ENCODE results near the gene ICA1.

Gene ICA1

DNA sequence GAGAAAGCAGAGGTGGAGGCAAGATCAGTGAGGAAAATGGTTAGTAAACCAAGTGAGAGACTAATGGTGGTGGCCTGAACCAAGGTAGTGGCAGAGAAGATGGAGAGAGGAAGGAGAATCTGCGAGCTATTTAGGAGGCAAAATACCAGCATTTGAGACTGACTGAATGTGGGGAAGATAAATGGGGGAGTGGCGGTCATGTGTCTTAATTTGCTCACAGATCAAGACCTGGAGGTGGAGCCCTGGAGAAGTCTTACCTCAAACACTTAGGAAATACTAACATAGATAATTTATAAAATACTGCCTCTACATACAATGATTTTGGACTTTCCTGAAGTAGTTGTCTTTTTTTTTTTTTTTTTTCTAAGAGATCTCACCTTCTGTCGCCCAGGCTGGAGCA is 34.7 kb downstream of the ICA1 start:
- DNase-seq (ENCODE audit: low spot score), result no peak

DNA sequence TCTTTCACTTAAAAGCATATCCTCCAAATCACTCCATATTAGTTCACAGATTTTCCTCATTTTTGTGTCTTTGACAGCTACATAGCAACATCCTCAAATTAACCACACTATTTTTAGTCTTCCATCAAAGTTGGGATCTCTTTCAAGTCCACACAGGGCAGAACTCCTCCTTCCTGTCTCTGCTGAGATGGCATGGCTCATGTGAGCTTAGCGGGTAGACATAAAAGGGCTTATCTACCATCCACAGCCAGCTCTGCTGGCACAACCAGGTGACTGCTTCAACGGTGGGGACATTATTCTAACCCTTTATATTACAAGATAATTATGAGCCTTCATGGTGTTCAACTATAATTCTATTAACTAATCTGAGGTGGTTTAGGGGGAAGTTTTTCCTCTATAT is 35.5 kb downstream of the ICA1 start:
- DNase-seq (ENCODE audit: low spot score), result no peak

DNA sequence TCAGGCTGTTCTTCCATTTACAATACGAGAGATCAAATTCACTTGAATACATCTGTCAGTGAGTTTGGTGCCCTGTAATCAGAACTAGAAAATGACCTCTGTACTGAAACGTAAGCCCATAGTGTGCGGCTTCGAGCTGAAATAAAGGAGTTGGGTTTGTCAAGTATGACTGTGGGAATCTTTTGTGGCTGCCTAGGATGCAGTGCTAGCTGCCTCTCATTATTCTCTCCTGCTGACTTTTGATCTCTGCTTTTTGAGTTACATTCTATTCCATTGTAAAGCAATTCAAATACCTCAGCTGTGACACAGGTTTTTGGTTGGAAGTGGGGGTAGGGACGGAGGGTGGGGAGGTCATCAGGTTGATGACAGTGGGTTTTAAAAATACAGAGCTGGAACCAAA is 40.4 kb downstream of the ICA1 start:
- DNase-seq (ENCODE audit: low spot score), result no peak

DNA sequence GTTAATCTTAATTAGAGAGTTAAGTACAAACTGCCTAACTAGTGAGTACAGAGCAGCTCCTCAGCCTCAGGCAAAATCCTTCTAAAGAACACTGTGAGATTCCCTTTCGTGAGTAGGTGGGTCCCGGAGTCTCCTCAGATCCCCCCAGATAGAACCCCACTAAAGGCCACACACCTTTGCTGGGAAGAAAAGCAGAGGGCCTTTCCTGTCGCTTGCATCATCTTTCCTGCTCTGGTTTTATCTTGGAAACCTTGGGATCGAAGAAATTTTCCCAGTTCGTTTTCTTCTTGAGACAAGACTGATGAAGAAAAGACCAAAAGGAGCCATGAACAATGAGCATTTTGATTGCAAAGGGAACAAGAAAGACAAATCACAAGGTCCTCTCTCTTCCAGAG is 40.9 kb downstream of the ICA1 start:
- DNase-seq (ENCODE audit: low spot score), result no peak

DNA sequence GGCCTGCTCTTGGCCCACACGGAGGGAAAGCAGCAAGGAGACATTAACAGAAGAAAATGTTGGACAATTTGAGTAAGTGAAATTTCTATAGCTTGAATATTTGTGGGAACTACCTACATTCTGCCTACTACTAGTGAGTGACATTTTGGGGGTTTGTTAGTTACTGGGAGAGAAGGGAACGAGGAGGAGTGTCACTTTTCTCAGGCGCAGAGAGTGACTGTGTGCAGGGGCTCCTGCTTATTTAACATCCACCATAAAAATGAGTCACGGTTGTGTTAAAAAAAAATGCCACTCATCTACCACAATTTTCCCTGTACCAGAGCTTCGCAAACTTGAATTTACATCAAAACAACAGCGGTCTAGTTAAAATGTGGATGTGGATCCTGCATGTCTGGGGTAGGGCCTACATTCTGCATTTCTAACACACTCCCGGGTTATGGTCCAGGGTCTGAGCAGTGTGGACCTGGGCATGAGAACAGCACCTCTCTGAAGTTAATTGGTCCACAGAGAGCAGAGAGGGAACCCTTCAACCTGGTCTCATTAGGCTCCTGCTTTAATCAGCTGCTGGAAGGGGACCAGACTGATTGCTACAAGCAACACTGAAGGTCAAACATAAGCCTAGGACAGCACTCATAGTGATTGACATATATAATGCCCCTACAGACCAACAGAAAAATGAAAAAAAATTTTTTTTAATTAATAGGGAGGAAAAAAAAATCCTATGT is 41.4 kb downstream of the ICA1 start:
- no peak for DNase-seq (ENCODE audit: low spot score)

DNA sequence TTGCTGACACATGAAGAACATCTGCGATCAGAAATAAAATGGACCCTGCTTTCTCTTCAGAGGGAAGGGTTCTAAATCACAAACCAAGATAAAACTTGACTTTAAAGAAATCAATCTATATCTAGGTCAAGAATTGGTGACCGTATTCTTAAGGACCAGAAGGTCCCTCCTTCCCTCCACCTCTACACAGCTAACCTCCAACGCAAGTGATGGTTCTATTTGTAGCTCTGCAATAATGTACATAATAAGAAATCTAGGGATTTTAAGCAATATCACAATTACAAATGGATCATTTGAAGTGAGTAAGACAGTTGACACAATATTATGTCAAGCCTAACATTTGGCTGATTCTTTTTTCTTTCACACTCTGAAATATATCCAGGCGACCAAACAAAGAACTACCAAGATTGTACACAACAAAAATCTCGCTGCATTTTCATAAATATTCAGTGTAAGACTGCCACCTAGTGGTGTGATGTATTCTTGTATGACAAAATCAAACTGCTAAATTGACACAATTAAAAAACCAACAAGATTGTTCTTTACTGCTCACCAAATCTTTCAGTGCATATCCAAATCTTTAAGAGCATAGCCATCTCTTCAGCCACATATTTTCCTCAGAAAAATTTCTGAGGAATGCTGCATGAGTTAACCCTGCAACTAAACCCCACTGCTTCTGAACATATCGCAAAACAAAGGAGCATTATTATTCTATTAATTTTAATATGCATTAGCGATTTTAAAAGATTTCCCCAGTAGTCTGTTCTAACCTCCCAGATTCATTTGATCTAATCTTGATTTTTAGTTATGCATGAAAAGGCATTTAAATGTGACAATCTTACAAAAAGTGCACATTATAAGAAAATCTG is 44.5 kb downstream of the ICA1 start:
- no peak for DNase-seq (ENCODE audit: low spot score)

DNA sequence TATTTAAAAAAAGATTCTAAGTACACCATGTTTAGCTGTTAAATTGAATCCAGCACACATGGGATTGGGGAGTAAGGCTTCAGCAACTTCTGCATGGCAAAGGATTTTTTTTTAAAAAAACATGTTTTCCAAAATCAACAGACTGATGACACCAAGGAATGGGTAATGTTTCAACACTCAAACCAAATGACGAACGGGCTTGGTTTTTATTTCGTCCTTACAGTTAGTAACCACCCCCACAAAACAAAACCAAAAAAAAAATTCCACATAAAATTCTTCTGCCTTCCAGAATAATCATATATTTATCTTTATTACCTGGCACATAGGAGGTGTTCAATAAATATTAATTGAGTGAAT is 45.7 kb downstream of the ICA1 start:
- no peak for DNase-seq (ENCODE audit: low spot score)

DNA sequence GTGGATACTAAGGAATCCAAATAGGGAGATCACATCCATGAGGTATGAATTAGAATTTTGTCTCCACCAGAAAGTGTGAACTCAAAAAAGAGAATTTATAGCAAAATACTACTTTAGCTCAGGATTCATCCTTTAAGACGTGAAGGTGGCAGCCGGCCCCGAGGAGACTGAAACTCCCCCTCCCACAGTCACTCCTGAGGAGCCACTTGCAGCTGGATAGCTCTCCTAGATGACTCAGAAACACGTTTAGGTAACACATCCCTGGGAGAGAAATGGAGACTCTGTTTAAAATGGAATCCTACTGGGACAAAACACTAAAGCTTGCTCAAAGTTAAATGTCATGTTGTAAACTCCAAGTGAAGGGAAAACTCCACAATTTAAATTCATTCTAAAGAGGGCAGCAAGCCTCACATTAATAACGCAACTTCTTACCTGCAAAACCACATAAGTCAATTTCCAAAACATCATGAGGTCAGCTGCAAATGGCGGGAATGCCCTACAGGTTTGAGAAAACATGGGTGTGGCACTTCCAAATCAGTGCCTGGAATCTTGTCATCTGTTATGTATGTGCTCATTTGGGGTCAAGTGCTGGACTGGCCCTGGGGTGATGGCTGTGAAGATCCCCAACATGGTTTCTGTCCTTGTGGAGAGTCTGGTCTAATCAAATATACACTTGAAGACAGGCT is 46.2 kb downstream of the ICA1 start:
- DNase-seq (ENCODE audit: low spot score), result no peak

DNA sequence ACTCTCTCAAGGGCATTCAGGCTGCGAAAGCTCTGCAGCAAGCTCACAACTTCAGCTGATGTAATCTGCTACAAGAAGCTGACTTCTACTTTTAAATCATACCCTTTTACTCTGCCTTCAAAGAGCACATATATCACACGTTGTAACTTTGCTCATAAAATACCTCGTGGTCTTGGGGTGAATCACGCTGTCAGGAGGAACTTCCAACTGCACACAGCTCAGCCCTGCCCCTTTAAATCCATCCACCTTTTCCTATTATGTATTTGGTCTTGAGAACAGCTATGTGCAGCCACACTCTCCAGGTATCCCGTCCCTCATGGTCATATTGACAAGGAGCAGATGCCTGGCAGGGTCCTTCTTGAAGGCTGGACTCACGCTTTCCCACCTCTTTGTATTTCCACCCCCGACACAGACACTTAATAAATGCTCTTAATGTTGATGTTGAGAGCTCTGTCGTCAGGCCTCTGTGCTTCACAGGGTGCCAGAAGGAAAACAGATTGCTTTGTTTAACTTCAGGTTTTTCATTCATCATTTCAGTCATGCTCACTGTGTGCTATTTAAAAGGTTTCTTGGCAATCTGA is 47.6 kb downstream of the ICA1 start:
- DNase-seq (ENCODE audit: low spot score), result no peak

DNA sequence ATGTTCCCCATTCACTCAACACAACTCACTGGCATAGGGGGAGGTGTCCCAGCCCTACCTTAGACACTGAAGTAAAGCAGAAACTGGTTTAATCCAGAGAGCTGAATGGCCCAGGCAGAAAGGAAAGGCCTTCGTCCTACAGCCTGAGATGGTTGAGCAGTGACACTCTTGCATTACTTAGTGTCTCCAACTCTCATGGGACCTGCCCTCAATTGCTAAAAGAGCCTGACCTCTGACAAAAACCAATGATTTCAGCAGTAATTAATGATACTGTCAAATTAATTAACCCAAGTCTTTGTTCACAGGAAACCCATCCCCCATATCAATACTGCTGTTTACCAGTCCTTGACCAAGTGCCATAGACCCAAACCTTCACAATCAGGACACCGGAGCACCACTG is 48.6 kb downstream of the ICA1 start:
- DNase-seq (ENCODE audit: low spot score), result no peak

DNA sequence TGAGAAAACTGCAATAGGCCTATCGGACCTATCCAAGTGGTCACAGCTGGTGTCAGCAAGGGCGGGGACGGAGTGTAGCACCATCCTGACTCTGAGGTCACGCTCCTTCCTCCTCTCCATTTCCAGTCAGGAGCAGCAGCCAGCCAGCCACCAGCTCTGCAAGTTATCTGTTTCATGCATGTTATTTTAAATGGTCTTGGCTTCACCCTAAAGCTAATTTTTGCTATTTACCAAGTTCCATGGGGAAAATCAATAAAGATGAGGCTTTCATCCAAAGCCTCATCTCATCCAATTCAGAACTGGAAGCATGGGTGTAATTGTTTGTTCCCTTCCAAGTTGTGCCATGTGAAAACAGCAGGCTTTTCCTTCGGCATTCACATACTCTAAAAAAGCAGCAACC is 49.3 kb downstream of the ICA1 start:
- no peak for DNase-seq (ENCODE audit: low spot score)

DNA sequence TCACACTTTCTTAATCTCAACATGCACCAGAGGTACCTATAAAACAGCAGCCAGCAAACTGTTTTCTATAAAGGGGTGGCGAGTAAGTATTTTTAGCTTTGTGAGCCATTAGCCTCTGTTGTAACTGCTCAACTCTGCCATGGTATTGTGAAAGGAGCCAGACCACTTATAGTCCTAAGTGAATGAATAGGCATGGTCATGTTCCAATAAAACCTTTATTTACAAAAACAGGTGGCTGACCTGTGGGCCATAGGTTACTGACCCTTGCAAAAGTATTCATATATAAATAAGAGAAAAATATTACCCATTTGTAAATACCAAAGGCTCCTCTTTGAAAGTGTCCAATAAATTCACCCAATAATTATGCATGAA is 50.3 kb downstream of the ICA1 start:
- DNase-seq (ENCODE audit: low spot score), result no peak

DNA sequence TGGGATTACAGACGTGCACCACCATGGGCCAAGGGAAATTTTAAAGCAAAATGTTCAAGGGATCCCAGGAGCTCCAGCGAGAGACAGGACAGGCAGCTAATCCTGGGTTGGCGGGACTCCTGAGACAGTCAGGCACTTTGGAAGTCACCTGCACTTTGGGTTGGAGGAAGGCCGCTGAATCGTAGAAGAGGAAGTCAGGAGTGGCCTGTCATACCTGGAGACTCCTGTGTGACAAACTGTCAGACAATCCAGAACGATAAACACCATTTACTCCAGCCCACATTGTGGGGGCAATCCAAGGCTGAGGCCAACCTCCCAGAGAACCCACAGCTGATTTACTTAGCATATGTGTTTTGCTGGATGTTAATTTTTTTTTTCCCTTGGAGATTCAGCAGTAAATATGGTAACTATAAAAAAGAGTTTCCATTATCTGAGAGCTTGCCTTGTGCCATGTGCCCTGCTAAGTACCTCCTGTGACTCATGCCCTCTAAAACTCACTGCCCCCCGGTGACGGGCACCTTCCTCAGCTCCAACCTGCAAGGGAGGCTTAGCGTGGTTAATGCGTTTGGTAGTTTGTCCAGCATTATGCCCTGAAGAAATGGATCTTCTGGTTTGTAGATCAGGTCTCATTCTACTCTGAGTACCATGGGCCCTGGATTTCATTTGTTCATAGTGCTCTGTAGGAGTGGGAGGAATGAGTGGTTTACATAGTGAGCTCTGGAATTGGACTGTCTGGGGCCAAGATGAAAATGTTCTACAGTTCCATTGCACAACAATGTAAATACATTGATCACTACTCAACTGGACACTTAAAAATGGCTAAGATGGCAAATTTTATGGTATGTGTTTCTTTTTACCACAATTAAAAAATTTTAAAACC is 50.9 kb downstream of the ICA1 start:
- no peak for DNase-seq (ENCODE audit: low spot score)

DNA sequence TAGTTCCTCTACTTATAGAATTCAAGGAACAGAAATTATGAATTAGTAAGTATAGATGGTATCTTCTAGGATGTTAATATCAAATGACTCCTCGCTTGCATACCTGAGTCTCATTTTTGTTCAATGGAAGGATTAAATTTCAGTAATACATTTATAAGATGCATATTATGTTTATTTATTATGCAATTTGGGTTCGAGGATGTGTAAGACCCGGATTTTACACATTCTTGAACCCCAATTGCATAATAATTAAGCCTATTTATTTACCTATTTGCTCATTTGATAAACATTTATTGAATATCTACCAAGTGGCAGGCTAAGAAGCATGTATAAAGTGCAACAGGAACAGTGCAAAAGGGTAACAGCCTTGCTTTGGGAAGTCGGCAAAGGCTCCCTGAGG is 52.6 kb downstream of the ICA1 start:
- DNase-seq (ENCODE audit: low spot score), result no peak

DNA sequence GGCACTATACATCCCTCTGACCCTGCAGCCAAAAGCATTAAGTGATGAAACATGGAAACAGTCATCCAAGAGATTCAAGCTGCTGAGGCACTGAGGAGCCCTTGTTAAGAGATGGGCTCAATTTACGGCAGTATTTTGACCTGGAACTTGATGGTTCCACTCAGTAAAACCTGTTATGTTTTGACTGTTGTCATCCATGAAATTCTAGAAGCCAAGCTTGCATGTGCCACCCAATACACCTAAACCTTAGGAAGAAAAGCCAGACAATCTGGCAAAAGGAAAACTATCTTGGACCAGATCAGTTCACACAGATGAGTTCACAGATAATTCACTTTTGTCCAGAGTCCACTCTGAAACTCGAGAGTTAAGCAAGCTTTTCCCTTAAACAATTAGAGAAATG is 53.2 kb downstream of the ICA1 start:
- DNase-seq (ENCODE audit: low spot score), result no peak

DNA sequence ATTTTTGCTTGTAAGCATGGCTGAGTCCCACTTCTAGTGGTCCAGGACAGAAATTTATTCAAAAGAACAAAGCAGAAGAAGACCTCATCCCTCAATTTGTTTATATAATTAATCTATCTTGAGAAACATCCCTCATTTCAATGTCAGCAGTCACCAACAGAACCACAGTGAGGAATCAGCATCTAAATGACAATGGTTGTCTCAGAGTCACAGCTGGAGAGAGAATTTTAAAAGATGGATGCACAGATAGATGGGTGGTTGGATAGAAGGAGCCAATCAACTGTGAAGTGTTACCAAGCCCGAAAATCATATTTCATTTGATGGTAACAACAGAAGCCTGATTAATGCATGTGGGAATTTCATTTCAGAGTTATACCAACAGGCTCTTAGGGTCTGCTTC is 55.0 kb downstream of the ICA1 start:
- DNase-seq (ENCODE audit: low spot score), result no peak

DNA sequence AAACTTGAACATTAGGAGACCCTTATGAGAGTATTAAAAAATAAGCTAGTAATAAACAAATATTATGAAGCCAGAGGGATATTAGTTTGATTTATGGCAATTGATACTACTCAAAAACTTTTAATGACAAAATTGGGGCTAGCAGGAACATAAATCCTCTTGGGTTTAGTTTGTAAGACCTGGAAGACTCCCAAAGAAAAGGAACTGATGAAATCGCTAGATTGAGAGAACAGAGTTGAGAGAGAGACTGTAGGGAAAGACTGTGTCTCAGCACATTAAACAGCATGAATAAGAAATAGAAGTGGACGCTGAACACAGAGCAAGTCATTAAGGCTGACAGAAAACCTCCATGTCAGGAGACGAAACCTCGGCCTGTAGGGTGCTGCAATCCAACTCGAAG is 56.4 kb downstream of the ICA1 start:
- no peak for DNase-seq (ENCODE audit: low spot score)

DNA sequence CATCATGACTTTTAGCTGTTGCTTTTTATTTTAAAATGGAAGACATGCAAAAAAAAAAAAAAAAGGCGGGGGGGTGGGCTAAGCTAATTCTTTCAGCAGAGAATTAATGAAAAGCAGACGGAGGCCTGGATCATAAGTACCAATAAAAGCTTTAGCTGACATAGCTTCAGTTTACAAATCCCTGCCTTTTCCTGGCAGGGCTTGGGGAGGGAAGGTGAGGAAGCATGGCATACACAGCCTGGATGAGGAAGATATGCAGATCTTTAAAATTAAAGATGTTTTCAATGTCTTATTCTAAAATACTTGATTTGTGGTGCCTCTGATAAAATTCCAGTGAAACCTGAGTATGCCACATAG is 57.0 kb downstream of the ICA1 start:
- DNase-seq (ENCODE audit: low spot score), result no peak

DNA sequence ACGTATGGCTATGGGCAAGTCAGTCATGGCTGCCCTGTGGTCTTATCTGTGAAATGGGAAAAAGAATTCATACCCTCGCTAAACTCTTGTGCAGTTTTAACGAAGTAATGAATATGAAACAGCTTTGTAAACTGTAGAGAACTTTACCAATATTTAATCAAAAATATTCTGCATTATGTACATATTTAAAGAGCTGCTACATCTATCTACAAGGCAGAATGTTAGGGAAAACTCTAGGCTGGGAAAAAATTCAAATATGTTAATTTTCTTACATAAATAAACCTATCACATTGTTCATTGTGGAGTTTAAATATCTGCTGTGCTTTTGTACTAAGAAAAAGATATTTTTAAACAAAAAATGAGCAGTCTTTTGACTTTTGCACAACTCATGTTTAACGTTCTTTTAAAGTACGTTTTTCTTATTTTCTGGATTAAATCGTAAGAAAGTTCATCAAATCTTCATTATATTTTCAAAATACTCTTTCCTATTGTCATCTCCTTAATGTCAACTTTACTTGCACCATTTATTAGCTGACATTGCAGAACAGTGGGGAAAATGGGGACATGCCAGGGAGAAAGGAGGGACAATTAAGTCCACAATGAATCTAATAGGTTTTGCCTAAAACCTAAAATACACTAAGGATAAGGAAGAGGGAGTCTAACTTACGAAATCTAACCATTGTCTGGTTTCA is 57.5 kb downstream of the ICA1 start:
- no peak for DNase-seq (ENCODE audit: low spot score)

DNA sequence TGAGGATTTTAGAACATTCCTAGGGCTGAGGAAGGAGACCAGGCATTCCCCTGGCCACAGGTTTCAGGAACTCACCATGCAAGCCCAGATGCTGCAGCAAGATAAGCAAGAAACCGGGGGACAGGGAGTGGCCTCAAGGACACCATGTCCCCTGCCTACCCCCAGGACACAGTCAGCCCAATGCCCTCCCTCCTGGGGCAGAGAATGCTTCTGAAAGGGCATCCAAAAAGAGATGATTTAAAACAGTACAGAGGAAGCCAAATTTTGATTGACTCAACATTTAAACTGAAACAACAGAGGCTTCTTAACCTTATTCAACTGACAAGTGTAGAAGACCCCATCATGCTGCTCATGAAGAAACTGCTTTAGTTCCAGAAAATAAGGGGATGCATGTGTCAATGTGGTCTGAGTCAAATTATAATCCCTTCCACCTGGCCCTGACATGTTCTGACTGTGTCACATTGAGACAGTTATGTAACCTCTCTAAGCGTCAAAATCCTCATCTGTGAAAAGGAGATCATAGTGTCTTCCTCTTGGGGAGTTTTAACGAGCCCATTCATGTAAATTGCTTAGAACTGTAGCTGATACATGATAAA is 60.0 kb downstream of the ICA1 start:
- DNase-seq (ENCODE audit: low spot score), result no peak

DNA sequence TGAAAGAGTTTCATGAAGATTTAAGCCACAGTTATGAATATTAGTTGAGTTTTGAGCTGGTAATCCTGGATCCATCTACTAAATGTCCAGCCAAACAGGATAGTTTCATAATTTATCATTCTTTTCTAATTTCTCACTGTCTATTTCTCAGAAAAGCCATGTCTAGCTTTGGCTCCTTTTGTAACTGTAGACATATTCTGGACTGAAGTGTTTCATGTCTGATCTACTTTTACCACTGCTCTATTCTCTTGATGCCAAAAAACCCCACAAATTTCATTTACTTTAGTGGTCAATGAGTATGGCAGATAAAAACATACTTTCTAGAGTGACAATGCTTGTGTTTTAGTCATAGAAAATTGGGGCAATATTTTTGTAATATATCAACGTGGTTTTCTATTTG is 61.2 kb downstream of the ICA1 start:
- no peak for DNase-seq (ENCODE audit: low spot score)
